Measurements from ENCODE around the gene ECI1.

- no peak for TF ChIP-seq CTCF (conservative IDR thresholded peaks at IDR 0.05; ENCODE audit: low read length)
- TF ChIP-seq EZH2phosphoT487 (IDR thresholded peaks at IDR 0.05; ENCODE audit: borderline replicate concordance), result no peak
These were observed 46.1 kb downstream of the ECI1 start, which contains the start of gene MLST8 for GRCh38 chr16:2205104-2205966.
